Right ventricle myocardium inferior (tissue), 1 donor: ENCODE data around the gene NUMB. TPM values are rescaled to one million over a fixed set of nuclear protein-coding genes. Genes with fewer than 3 reads are reported as not detected.

ENCODE experiments used
- ATAC-seq: fragments of 200-7000 bp; cut with Tn5 transposase; one replicate; pipeline ENCODE4 v1.9.1; 2020; ENCODE audit warnings: mild to moderate bottlenecking, moderate library complexity
- DNase-seq: peaks from one replicate; pipeline ENCODE4 v3.0.0; 2021; ENCODE audit errors: missing footprints
- intact Hi-C: fragments of 100-400 bp; cut with DNase I; formaldehyde crosslinking; loops from one replicate; pipeline ENCODE4 v1.11.0; 2022
- long read RNA-seq: library from polyadenylated mRNA; unstranded; transcript quantifications from one replicate; pipeline ENCODE4 v2.0.0, GENCODE V29; 2021
- total RNA-seq: library from RNA; stranded (reverse); fragmentation: NEBNext Ultra II Directional; extraction: Animal tissue kit (Norgen Biotek cat#: 25700); gene quantifications from one replicate; pipeline ENCODE4 v1.2.1, GENCODE V29; 2021
- donor health status: DM: no; HTN: yes; CAD: no; lungs with severe emphysema.

Gene NUMB
- total RNA-seq = 39.8 TPM
- long read RNA-seq, transcript NUMB-211 (11 exons, 3,607 nt) = major isoform, 11 of 29 reads
- long read RNA-seq, partial matches to known transcripts = 1 of 29 reads
- long read RNA-seq, other reads (novel, unspliced or antisense) = 14 of 29 reads

- peak; percentile 96 for DNase-seq
Measured at GRCh38 chr14:73458183-73458976, at the start of gene NUMB. TSS of gene NUMB (minus strand) at chr14:73458546. CDS start at chr14:73355751, 102,795 bp downstream.

GRCh38 chr14:73503648-73504047, 45.3 kb upstream of the NUMB start:
- no peak for ATAC-seq
- no peak for DNase-seq
- intact Hi-C loops = no loop called here

More at GRCh38 chr14:73458183-73458976, at the start of gene NUMB:
- ATAC-seq = peak; percentile 99
- intact Hi-C loops = loop anchor here (5.0 kb wide), 1 partner anchor 36 kb away; no protein-coding TSS in a partner anchor

- intact Hi-C loops = no loop called here
- ATAC-seq (no peak), DNase-seq (no peak)
Measured at GRCh38 chr14:73502017-73502619, 43.8 kb upstream of the NUMB start.

- intact Hi-C loops = no loop called here
- ATAC-seq (no peak), DNase-seq (no peak)
Measured at GRCh38 chr14:73500360-73500759, 42.0 kb upstream of the NUMB start.

- intact Hi-C loops = loop anchor here (5.0 kb wide), 1 partner anchor 138 kb away; no protein-coding TSS in a partner anchor
- no peak for DNase-seq
- ATAC-seq = no peak
Measured at GRCh38 chr14:73494593-73494992, 36.2 kb upstream of the NUMB start.

- intact Hi-C loops = loop anchor here (5.0 kb wide), 1 partner anchor 140 kb away; no protein-coding TSS in a partner anchor
- ATAC-seq = no peak
Measured at GRCh38 chr14:73492670-73493069, 34.3 kb upstream of the NUMB start.

GRCh38 chr14:73492043-73492552, 33.8 kb upstream of the NUMB start:
- ATAC-seq (no peak), DNase-seq (no peak)
- intact Hi-C loops = loop anchor here (5.0 kb wide), 1 partner anchor 140 kb away; no protein-coding TSS in a partner anchor

More at GRCh38 chr14:73492670-73493069, 34.3 kb upstream of the NUMB start:
- no peak for DNase-seq

- ATAC-seq = peak; percentile 50
- DNase-seq = peak; percentile 87
- intact Hi-C loops = loop anchor here (5.0 kb wide), 1 partner anchor 141 kb away; no protein-coding TSS in a partner anchor
Measured at GRCh38 chr14:73491256-73492042, 33.1 kb upstream of the NUMB start.

GRCh38 chr14:73489481-73490175, 31.3 kb upstream of the NUMB start:
- intact Hi-C loops = loop anchor here (5.0 kb wide), 1 partner anchor 143 kb away; no protein-coding TSS in a partner anchor
- ATAC-seq (no peak), DNase-seq (no peak)

- ATAC-seq (no peak), DNase-seq (no peak)
- intact Hi-C loops = no loop called here
Measured at GRCh38 chr14:73478684-73479083, 20.3 kb upstream of the NUMB start.

GRCh38 chr14:73477618-73478266, 19.4 kb upstream of the NUMB start:
- intact Hi-C loops = no loop called here
- ATAC-seq = no peak
- no peak for DNase-seq

- intact Hi-C loops = no loop called here
- no peak for DNase-seq
- no peak for ATAC-seq
Measured at GRCh38 chr14:73476451-73476931, 18.1 kb upstream of the NUMB start.

- DNase-seq (no peak), ATAC-seq (no peak)
- intact Hi-C loops = loop anchor here (5.0 kb wide), 1 partner anchor 303 kb away; no protein-coding TSS in a partner anchor
Measured at GRCh38 chr14:73474952-73475351, 16.6 kb upstream of the NUMB start.

- ATAC-seq = peak; percentile 80
- DNase-seq = no peak
- intact Hi-C loops = loop anchor here (1.0 to 5.0 kb wide), 2 partner anchors 177 to 300 kb away; no protein-coding TSS in a partner anchor
Measured at GRCh38 chr14:73472185-73473114, 14.1 kb upstream of the NUMB start.

GRCh38 chr14:73471582-73472184, 13.3 kb upstream of the NUMB start:
- ATAC-seq (no peak), DNase-seq (no peak)
- intact Hi-C loops = loop anchor here (1.0 to 5.0 kb wide), 2 partner anchors 176 to 299 kb away; no protein-coding TSS in a partner anchor
